Left ventricle myocardium inferior (tissue), 1 donor: ENCODE measurements around the gene FANCL. TPM values are rescaled to one million over a fixed set of nuclear protein-coding genes. Genes with fewer than 3 reads are reported as not detected.

Source experiments
- DNase-seq: peaks from one replicate; pipeline ENCODE4 v3.0.0-alpha.2; 2020
- H3K27ac ChIP-seq: fragments of 200-600 bp; replicated peaks from 2 replicates; pipeline ENCODE4 v1.8.0; 2021
- H3K27me3 ChIP-seq: fragments of 200-600 bp; 2 replicates; pipeline ENCODE4 v1.8.0; 2021; ENCODE audit warnings: low read depth
- H3K36me3 ChIP-seq: fragments of 200-600 bp; 2 replicates; pipeline ENCODE4 v1.8.0; 2021
- H3K4me1 ChIP-seq: fragments of 200-600 bp; 2 replicates; pipeline ENCODE4 v1.8.0; 2021
- H3K4me3 ChIP-seq: fragments of 200-600 bp; 2 replicates; pipeline ENCODE4 v1.8.0; 2021; ENCODE audit warnings: mild to moderate bottlenecking, moderate library complexity
- H3K9me3 ChIP-seq: fragments of 200-600 bp; replicated peaks from 2 replicates; pipeline ENCODE4 v1.8.0; 2021
- CTCF ChIP-seq: fragments of 200-600 bp; IDR thresholded peaks from 2 replicates; pipeline ENCODE4 v1.8.0; 2021; ENCODE audit warnings: antibody characterized with exemption, mild to moderate bottlenecking, borderline replicate concordance
- intact Hi-C: fragments of 100-400 bp; cut with micrococcal nuclease; formaldehyde crosslinking; loops from one replicate; pipeline ENCODE4 v1.11.0; 2022
- total RNA-seq: library from RNA; stranded (reverse); fragmentation: NEBNext Ultra II Directional; extraction: Animal tissue kit (Norgen Biotek cat#: 25700); gene quantifications from one replicate; pipeline ENCODE4 v1.2.1, GENCODE V29; 2021
- donor health status: DM: no; HTN: yes; CAD: no; lungs with severe emphysema.

Gene FANCL
- total RNA-seq, 1 donor from 2014 or later = 12.0 TPM

GRCh38 chr2:58133395-58133794 is 107.7 kb downstream of the FANCL start:
- no peak for TF ChIP-seq CTCF

GRCh38 chr2:58131191-58132011 is 109.7 kb downstream of the FANCL start:
- intact Hi-C loops = no loop called here
- peaks cover 14% of the 10 kb centered on the region for H3K36me3 ChIP-seq
- H3K27me3 ChIP-seq = no peaks in the 10 kb centered on the region
- no peaks in the 10 kb centered on the region for H3K9me3 ChIP-seq
- H3K4me1 ChIP-seq = peaks cover 15% of the 10 kb centered on the region
- H3K4me3 ChIP-seq = no peak overlapping the region
- DNase-seq = no peak
- peak overlapping the region; percentile 28 for H3K27ac ChIP-seq
- peak; percentile 27 for TF ChIP-seq CTCF

More at GRCh38 chr2:58133395-58133794, 107.7 kb downstream of the FANCL start:
- intact Hi-C loops = no loop called here
- peaks cover 29% of the 10 kb centered on the region for H3K4me1 ChIP-seq
- H3K4me3 ChIP-seq = no peak overlapping the region
- no peak overlapping the region for H3K27ac ChIP-seq
- no peaks in the 10 kb centered on the region for H3K27me3 ChIP-seq
- H3K9me3 ChIP-seq = no peaks in the 10 kb centered on the region
- H3K36me3 ChIP-seq = peaks cover 14% of the 10 kb centered on the region
- DNase-seq = no peak

GRCh38 chr2:58130238-58130637 is 110.9 kb downstream of the FANCL start:
- Histone ChIP-seq H3K36me3 (peaks cover 14% of the 10 kb centered on the region), H3K9me3 (no peaks in the 10 kb centered on the region), H3K4me3 (no peak overlapping the region), H3K27ac (no peak overlapping the region), H3K4me1 (peaks cover 15% of the 10 kb centered on the region), H3K27me3 (no peaks in the 10 kb centered on the region)
- TF ChIP-seq CTCF = no peak
- intact Hi-C loops = no loop called here
- DNase-seq = no peak

- Histone ChIP-seq H3K4me1 (peaks cover 13% of the 10 kb centered on the region), H3K27me3 (no peaks in the 10 kb centered on the region), H3K27ac (no peak overlapping the region), H3K9me3 (no peaks in the 10 kb centered on the region), H3K36me3 (peaks cover 12% of the 10 kb centered on the region), H3K4me3 (no peak overlapping the region)
- intact Hi-C loops = no loop called here
- DNase-seq = no peak
- no peak for TF ChIP-seq CTCF
Measured at GRCh38 chr2:58127111-58127510, 114.0 kb downstream of the FANCL start.

- TF ChIP-seq CTCF = no peak
- H3K4me1 ChIP-seq = no peaks in the 10 kb centered on the region
- intact Hi-C loops = no loop called here
- peaks cover 4% of the 10 kb centered on the region for H3K9me3 ChIP-seq
- H3K27ac ChIP-seq = no peak overlapping the region
- no peak for DNase-seq
- no peak overlapping the region for H3K4me3 ChIP-seq
- H3K27me3 ChIP-seq = no peaks in the 10 kb centered on the region
- peaks cover 22% of the 10 kb centered on the region for H3K36me3 ChIP-seq
Measured at GRCh38 chr2:58122540-58122939, 118.6 kb downstream of the FANCL start.
